ENCODE data around the gene PPP2R5B.
A peak's percentile ranks its signal among the peaks of the same experiment; 100 is the strongest.

Gene PPP2R5B

GRCh38 chr11:64913171-64913727, 11.2 kb upstream of the PPP2R5B start:
- POLR2A ChIA-PET = no interaction called here
- DNase-seq (ENCODE audit: extremely low spot score) = no peak
- TF ChIP-seq LEF1 (IDR thresholded peaks at IDR 0.05; ENCODE audit: borderline replicate concordance) = no peak
- TF ChIP-seq ZNF384 (IDR thresholded peaks at IDR 0.05) = no peak
- TF ChIP-seq CTBP1 (IDR thresholded peaks at IDR 0.05; ENCODE audit: borderline replicate concordance) = no peak
- no peak for TF ChIP-seq FOXM1 (IDR thresholded peaks at IDR 0.05; ENCODE audit: borderline replicate concordance)
- TF ChIP-seq NFRKB (IDR thresholded peaks at IDR 0.05) = no peak
- CTCF ChIA-PET = no interaction called here

DNA sequence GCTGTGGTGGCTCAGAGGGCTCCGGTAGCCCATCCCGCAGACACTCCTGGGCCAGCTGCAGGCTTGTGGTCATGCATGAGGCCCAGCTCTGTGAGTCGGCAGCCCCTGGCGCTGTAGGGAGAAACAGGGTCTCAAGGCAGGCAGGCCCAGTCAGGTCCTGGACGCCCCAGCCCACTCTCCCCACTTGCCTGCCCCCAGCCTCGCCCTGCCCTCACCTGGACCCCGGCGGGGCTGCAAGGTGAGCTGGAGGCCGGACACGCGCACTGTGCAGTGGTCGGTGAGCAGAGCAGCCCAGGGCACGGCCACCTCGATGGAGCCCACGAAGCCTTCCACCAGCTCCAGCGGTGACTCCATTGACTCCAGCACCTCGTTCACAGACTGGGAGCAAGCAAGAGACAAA, 10.4 kb upstream of the PPP2R5B start:
- no peak for DNase-seq (ENCODE audit: extremely low spot score)
- TF ChIP-seq SP1 (IDR thresholded peaks at IDR 0.05) (no peak), FOXK2 (IDR thresholded peaks at IDR 0.05) (no peak), BHLHE40 (IDR thresholded peaks at IDR 0.05; ENCODE audit: borderline replicate concordance) (no peak), CTBP1 (IDR thresholded peaks at IDR 0.05; ENCODE audit: borderline replicate concordance) (no peak), FOXA1 (IDR thresholded peaks at IDR 0.05) (no peak), HDGF (IDR thresholded peaks at IDR 0.05; ENCODE audit: borderline replicate concordance) (no peak), ELF4 (IDR thresholded peaks at IDR 0.05) (no peak), ZNF384 (IDR thresholded peaks at IDR 0.05) (no peak)
- TF ChIP-seq, protein P1, sequence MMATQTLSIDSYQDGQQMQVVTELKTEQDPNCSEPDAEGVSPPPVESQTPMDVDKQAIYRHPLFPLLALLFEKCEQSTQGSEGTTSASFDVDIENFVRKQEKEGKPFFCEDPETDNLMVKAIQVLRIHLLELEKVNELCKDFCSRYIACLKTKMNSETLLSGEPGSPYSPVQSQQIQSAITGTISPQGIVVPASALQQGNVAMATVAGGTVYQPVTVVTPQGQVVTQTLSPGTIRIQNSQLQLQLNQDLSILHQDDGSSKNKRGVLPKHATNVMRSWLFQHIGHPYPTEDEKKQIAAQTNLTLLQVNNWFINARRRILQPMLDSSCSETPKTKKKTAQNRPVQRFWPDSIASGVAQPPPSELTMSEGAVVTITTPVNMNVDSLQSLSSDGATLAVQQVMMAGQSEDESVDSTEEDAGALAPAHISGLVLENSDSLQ (IDR thresholded peaks at IDR 0.05) = no peak
- CTCF ChIA-PET = no interaction called here
- POLR2A ChIA-PET = no interaction called here

DNA sequence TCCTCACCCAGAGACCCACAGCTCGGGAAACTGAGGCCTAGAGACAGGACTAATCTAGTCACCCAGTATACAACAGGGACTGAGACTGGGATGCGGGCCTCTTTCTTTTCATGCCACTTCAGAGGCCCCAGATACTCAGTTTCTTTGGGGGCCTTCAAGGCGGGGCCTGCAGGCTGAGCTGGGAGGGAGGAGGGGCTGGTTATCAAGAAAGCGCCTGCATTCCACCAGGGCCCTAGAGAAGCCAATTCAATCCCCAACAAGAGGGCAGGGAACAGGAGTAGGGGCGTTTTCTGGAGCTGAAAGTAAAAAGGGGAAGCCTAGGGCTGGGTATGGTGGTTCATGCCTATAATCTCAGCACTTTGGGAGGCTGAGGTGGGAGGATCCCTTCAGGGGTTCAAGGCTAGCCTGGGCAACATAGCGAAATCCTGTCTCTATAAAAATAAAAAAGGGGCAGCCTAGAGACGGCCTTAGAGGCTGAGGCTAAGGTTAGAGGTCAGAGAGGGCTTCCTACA, 9.1 kb upstream of the PPP2R5B start:
- CTCF ChIA-PET = no interaction called here
- POLR2A ChIA-PET = no interaction called here
- DNase-seq (ENCODE audit: extremely low spot score) = no peak
- TF ChIP-seq ELF4 (IDR thresholded peaks at IDR 0.05) (no peak), FOXM1 (IDR thresholded peaks at IDR 0.05; ENCODE audit: borderline replicate concordance) (no peak), NFRKB (IDR thresholded peaks at IDR 0.05) (no peak), FOXK2 (IDR thresholded peaks at IDR 0.05) (no peak), SUZ12 (IDR thresholded peaks at IDR 0.05) (no peak), ARNT (IDR thresholded peaks at IDR 0.05) (no peak), BHLHE40 (IDR thresholded peaks at IDR 0.05; ENCODE audit: borderline replicate concordance) (no peak), SP1 (IDR thresholded peaks at IDR 0.05) (no peak), L3MBTL2 (conservative IDR thresholded peaks at IDR 0.05) (no peak), LEF1 (IDR thresholded peaks at IDR 0.05; ENCODE audit: borderline replicate concordance) (no peak), TARDBP (IDR thresholded peaks at IDR 0.05) (no peak), FOXA1 (IDR thresholded peaks at IDR 0.05) (no peak), CTBP1 (IDR thresholded peaks at IDR 0.05; ENCODE audit: borderline replicate concordance) (no peak), ZNF384 (IDR thresholded peaks at IDR 0.05) (no peak), HDGF (IDR thresholded peaks at IDR 0.05; ENCODE audit: borderline replicate concordance) (no peak)
- TF ChIP-seq, protein P1 (IDR thresholded peaks at IDR 0.05) = no peak

DNA sequence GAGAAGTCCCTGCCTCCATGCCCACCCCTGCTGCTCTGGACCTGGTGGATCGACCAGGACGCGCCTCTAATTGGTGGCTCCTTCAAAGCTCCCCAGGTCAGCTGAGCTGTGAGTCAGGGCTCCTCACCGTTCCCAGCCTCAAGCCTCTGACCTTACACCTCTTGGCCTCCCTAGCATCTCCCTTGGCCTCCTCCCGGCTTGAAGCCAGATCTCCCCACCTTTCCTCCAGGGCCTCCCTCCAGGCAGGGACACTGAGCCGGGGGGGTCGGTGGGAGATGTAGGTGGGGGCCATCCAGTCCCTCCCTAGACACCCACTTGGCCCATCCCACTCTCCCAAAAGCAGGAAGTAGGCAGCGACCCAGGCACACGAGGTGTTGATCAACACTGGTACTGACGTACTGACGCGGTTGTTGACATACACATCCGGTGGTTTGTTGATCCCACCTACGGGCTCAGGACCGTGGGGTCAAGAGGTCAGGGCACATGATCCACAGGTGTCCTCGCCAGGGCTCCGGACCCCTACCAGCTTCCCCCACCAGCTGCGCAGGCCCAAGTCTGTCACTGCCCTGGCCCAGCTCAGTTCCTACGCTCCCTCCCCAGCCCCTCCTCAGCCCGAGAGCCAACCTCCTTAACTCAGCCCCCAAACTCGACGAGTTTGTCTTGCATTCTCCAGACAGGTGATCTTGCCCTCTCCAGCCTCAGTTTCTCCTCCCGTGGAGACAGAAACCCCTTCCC, 8.3 kb upstream of the PPP2R5B start:
- POLR2A ChIA-PET = interaction anchor here (0.7 kb wide), 1 partner anchor 20 kb away, joined by 5 read pairs; the partner anchor contains the start of gene GPHA2
- TF ChIP-seq NFRKB (IDR thresholded peaks at IDR 0.05) = no peak
- no peak for TF ChIP-seq FOXM1 (IDR thresholded peaks at IDR 0.05; ENCODE audit: borderline replicate concordance)
- TF ChIP-seq ZNF384 (IDR thresholded peaks at IDR 0.05) = no peak
- no peak for TF ChIP-seq BHLHE40 (IDR thresholded peaks at IDR 0.05; ENCODE audit: borderline replicate concordance)
- TF ChIP-seq CTBP1 (IDR thresholded peaks at IDR 0.05; ENCODE audit: borderline replicate concordance) = no peak
- no peak for TF ChIP-seq HDGF (IDR thresholded peaks at IDR 0.05; ENCODE audit: borderline replicate concordance)
- no peak for TF ChIP-seq SP1 (IDR thresholded peaks at IDR 0.05)
- DNase-seq (ENCODE audit: extremely low spot score) = peak; percentile 27
- CTCF ChIA-PET = no interaction called here

GRCh38 chr11:64916775-64917662, 7.5 kb upstream of the PPP2R5B start, which contains the start of gene ATG2A:
Gene ATG2A (minus strand): TSS chr11:64917209. CDS start chr11:64917135, 74 bp downstream.
- DNase-seq (ENCODE audit: extremely low spot score) = peak; percentile 97
- ChIA-PET POLR2A (interaction anchor here (0.6 to 0.7 kb wide), 2 partner anchors 19 to 96 kb away, joined by 3 to 5 read pairs; partner anchors contain the start of gene GPHA2), CTCF (interaction anchor here (1.2 to 1.4 kb wide), 2 partner anchors 26 to 80 kb away, joined by 3 read pairs; partner anchors contain the start of gene BATF2)
- TF ChIP-seq, protein P1 (IDR thresholded peaks at IDR 0.05) = peak; percentile 96
- no peak for TF ChIP-seq FOXM1 (IDR thresholded peaks at IDR 0.05; ENCODE audit: borderline replicate concordance)

Measured in HEK293T (cell line).